ENCODE data around the gene CPZ.
A peak's percentile ranks its signal among the peaks of the same experiment; 100 is the strongest.

DNA sequence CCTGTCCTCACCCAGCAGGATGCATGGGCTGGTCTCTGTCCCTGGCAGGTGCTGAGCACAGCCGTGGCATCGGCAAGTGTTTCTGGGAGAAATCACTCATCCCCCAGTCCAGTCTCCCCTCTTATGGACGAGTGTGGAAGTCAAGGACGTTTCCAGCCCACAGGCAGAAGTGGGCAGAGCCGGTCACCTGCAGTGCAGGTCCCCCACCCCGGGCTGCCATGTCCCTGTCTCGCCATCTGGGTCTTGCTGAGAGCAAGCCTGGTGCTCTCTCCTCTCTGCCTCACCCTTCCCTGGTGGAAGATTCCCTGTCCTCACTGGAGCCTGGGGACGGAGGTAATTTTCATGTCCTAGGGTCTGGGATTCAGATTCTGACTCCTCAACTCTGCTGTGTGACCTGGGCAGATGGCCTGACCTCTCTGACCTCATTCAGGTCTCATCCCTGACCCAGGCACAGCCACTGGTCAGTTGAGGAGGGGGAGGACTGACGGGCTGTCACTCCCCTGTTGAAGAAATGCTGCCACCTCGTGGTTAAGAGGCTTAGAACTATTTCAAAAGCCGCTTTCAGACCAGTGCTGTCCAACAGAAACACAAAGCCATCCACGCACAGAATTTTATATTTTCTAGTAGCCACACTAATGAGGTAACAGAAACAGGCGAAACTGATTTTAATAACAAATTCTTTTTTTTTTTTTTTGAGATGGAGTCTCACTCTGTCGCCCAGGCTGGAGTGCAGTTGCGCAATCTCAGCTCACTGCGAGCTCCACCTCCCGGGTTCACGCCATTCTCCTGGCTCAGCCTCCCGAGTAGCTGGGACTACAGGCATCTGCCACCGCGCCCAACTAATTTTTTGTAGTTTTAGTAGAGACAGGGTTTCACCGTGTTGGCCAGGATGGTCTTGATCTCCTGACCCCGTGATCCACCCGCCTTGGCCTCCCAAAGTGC lies 1.8 kb downstream of the CPZ start:
- TF ChIP-seq, protein P1, sequence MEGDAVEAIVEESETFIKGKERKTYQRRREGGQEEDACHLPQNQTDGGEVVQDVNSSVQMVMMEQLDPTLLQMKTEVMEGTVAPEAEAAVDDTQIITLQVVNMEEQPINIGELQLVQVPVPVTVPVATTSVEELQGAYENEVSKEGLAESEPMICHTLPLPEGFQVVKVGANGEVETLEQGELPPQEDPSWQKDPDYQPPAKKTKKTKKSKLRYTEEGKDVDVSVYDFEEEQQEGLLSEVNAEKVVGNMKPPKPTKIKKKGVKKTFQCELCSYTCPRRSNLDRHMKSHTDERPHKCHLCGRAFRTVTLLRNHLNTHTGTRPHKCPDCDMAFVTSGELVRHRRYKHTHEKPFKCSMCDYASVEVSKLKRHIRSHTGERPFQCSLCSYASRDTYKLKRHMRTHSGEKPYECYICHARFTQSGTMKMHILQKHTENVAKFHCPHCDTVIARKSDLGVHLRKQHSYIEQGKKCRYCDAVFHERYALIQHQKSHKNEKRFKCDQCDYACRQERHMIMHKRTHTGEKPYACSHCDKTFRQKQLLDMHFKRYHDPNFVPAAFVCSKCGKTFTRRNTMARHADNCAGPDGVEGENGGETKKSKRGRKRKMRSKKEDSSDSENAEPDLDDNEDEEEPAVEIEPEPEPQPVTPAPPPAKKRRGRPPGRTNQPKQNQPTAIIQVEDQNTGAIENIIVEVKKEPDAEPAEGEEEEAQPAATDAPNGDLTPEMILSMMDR (conservative IDR thresholded peaks at IDR 0.05): peak; percentile 81
- TF ChIP-seq EZH2 (IDR thresholded peaks at IDR 0.05; ENCODE audit: low read depth): no peak
